Activated CD8-positive, alpha-beta memory T cell treated with anti-CD3 and anti-CD28 coated beads, Interleukin-2, amount 50 U/mL, for 4 hours (primary cell): ENCODE measurements around the gene ITPR2.
"Not testable (repeated sequence)": the region's sequence is repeated elsewhere in the genome, so short reads cannot be mapped to it uniquely, and the experiment has no call there.

Experiments
- DNase-seq: peaks from one replicate; pipeline ENCODE4 v3.0.0-alpha.2; 2020

Gene ITPR2

GRCh38 chr12:26698186-26698585 is 134.8 kb downstream of the ITPR2 start:
- no peak for DNase-seq

- DNase-seq, result no peak
Measured at GRCh38 chr12:26697217-26697616, 135.8 kb downstream of the ITPR2 start.

GRCh38 chr12:26696613-26697092 is 136.3 kb downstream of the ITPR2 start:
- DNase-seq, result no peak

GRCh38 chr12:26696048-26696612 is 136.9 kb downstream of the ITPR2 start:
- no peak for DNase-seq

- DNase-seq, result no peak
Measured at GRCh38 chr12:26694402-26694801, 138.6 kb downstream of the ITPR2 start.

GRCh38 chr12:26692407-26692806 is 140.6 kb downstream of the ITPR2 start:
- DNase-seq, result no peak

GRCh38 chr12:26691234-26691970 is 141.6 kb downstream of the ITPR2 start:
- DNase-seq, result no peak

- no peak for DNase-seq
Measured at GRCh38 chr12:26690601-26691000, 142.4 kb downstream of the ITPR2 start.

- no peak for DNase-seq
Measured at GRCh38 chr12:26689281-26689841, 143.6 kb downstream of the ITPR2 start.

GRCh38 chr12:26688344-26688904 is 144.6 kb downstream of the ITPR2 start:
- DNase-seq, result no peak

GRCh38 chr12:26686408-26686807 is 146.6 kb downstream of the ITPR2 start:
- DNase-seq, result no peak

- no peak for DNase-seq
Measured at GRCh38 chr12:26684101-26684500, 148.9 kb downstream of the ITPR2 start.

GRCh38 chr12:26683443-26683842 is 149.6 kb downstream of the ITPR2 start:
- no peak for DNase-seq

GRCh38 chr12:26680727-26681455 is 152.1 kb downstream of the ITPR2 start:
- DNase-seq, result no peak

- no peak for DNase-seq
Measured at GRCh38 chr12:26678697-26679660, 154.0 kb downstream of the ITPR2 start.

- DNase-seq, result not testable (repeated sequence)
Measured at GRCh38 chr12:26671487-26671886, 161.5 kb downstream of the ITPR2 start.

- no peak for DNase-seq
Measured at GRCh38 chr12:26668847-26669246, 164.1 kb downstream of the ITPR2 start.

GRCh38 chr12:26668230-26668629 is 164.8 kb downstream of the ITPR2 start:
- no peak for DNase-seq

- DNase-seq, result no peak
Measured at GRCh38 chr12:26666286-26666685, 166.7 kb downstream of the ITPR2 start.

GRCh38 chr12:26661399-26661798 is 171.6 kb downstream of the ITPR2 start:
- DNase-seq, result no peak

GRCh38 chr12:26659930-26660329 is 173.1 kb downstream of the ITPR2 start:
- no peak for DNase-seq

GRCh38 chr12:26658991-26659390 is 174.0 kb downstream of the ITPR2 start:
- DNase-seq, result no peak
